ENCODE results near the gene LRP2BP.

GRCh38 chr4:185332575-185333464 is 62.9 kb downstream of the LRP2BP start:
- no peak for TF ChIP-seq POLR2A (IDR thresholded peaks at IDR 0.05)
- no peak for TF ChIP-seq CTCF (IDR thresholded peaks at IDR 0.05)

Data from lower leg skin (tissue), 3 donors.